Fibroblast of lung (primary cell): ENCODE data around the gene FGF5.

Experiments used
- EZH2 ChIP-seq: IDR thresholded peaks from 2 replicates; pipeline ENCODE4 v1.5.1; 2012; ENCODE audit warnings: low read length, control low read depth, mild to moderate bottlenecking; ENCODE audit errors: missing control alignments
- TF ChIP-seq, protein P1 (sequence below), 2 donors: IDR thresholded peaks in 1 of 2; conservative IDR thresholded peaks in 1 of 2; 1 replicate in 1 of 2; 2 replicates in 1 of 2; pipeline ENCODE4 v1.5.1; 2011 to 2012; ENCODE audit warnings: low read length in 2 of 2, control low read depth in 1 of 2, inconsistent platforms in 1 of 2, low read depth in 1 of 2, mild to moderate bottlenecking in 1 of 2

GRCh38 chr4:80305466-80305865 lies 39.0 kb downstream of the FGF5 start:
- TF ChIP-seq, protein P1, sequence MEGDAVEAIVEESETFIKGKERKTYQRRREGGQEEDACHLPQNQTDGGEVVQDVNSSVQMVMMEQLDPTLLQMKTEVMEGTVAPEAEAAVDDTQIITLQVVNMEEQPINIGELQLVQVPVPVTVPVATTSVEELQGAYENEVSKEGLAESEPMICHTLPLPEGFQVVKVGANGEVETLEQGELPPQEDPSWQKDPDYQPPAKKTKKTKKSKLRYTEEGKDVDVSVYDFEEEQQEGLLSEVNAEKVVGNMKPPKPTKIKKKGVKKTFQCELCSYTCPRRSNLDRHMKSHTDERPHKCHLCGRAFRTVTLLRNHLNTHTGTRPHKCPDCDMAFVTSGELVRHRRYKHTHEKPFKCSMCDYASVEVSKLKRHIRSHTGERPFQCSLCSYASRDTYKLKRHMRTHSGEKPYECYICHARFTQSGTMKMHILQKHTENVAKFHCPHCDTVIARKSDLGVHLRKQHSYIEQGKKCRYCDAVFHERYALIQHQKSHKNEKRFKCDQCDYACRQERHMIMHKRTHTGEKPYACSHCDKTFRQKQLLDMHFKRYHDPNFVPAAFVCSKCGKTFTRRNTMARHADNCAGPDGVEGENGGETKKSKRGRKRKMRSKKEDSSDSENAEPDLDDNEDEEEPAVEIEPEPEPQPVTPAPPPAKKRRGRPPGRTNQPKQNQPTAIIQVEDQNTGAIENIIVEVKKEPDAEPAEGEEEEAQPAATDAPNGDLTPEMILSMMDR (conservative IDR thresholded peaks at IDR 0.05 in 1 of 2, IDR thresholded peaks at IDR 0.05 in 1 of 2; ENCODE audit: low read depth in 1 of 2, low read length in 2 of 2) = no peak
- TF ChIP-seq EZH2 = no peak
